HG03457 (cell line): Measurements from ENCODE around the gene GPNMB.
"Not testable (repeated sequence)": the region's sequence is repeated elsewhere in the genome, so short reads cannot be mapped to it uniquely, and the experiment has no call there.

Source experiments
- ATAC-seq: cut with Tn5 transposase; IDR thresholded peaks from one replicate; pipeline ENCODE4 v1.9.1; 2021; ENCODE audit warnings: moderate number of reproducible peaks; ENCODE audit not compliant: unreplicated experiment

The GPNMB gene

GRCh38 chr7:23246555-23246954 lies at the start of gene GPNMB:
Gene GPNMB (plus strand): TSS chr7:23246775. CDS start chr7:23246858, 83 bp downstream.
- ATAC-seq = no peak

- ATAC-seq = not testable (repeated sequence)
These were observed 48.8 kb upstream of the GPNMB start for GRCh38 chr7:23197745-23198144.

- no peak for ATAC-seq
These were observed 46.2 kb upstream of the GPNMB start for GRCh38 chr7:23200331-23200730.

GRCh38 chr7:23204241-23204640 lies 42.3 kb upstream of the GPNMB start:
- ATAC-seq = no peak

- no peak for ATAC-seq
These were observed 41.0 kb upstream of the GPNMB start for GRCh38 chr7:23205577-23205908.

- no peak for ATAC-seq
These were observed 40.4 kb upstream of the GPNMB start for GRCh38 chr7:23205909-23206767.

GRCh38 chr7:23207021-23207420 lies 39.6 kb upstream of the GPNMB start:
- ATAC-seq = no peak

GRCh38 chr7:23207884-23208283 lies 38.7 kb upstream of the GPNMB start:
- no peak for ATAC-seq

- ATAC-seq = no peak
These were observed 38.3 kb upstream of the GPNMB start for GRCh38 chr7:23208316-23208715.

GRCh38 chr7:23210506-23210905 lies 36.1 kb upstream of the GPNMB start:
- ATAC-seq = no peak

- ATAC-seq = no peak
These were observed 35.0 kb upstream of the GPNMB start for GRCh38 chr7:23211589-23211988.

- ATAC-seq = no peak
These were observed 34.2 kb upstream of the GPNMB start for GRCh38 chr7:23212395-23212794.

- no peak for ATAC-seq
These were observed 33.7 kb upstream of the GPNMB start for GRCh38 chr7:23212841-23213240.

GRCh38 chr7:23213755-23214154 lies 32.8 kb upstream of the GPNMB start:
- no peak for ATAC-seq

GRCh38 chr7:23214423-23214822 lies 32.2 kb upstream of the GPNMB start:
- no peak for ATAC-seq

- ATAC-seq = no peak
These were observed 31.6 kb upstream of the GPNMB start for GRCh38 chr7:23214938-23215337.

GRCh38 chr7:23216021-23216420 lies 30.6 kb upstream of the GPNMB start:
- ATAC-seq = no peak

- ATAC-seq = no peak
These were observed 28.4 kb upstream of the GPNMB start for GRCh38 chr7:23218196-23218595.

- ATAC-seq = no peak
These were observed 25.8 kb upstream of the GPNMB start for GRCh38 chr7:23220690-23221305.

- ATAC-seq = no peak
These were observed 24.0 kb upstream of the GPNMB start for GRCh38 chr7:23222439-23223030.

- not testable (repeated sequence) for ATAC-seq
These were observed 22.2 kb upstream of the GPNMB start for GRCh38 chr7:23224364-23224763.

GRCh38 chr7:23226844-23227450 lies 19.6 kb upstream of the GPNMB start:
- ATAC-seq = no peak
